T-cell (primary cell): ENCODE data around the gene LIPT1. TPM values are rescaled to one million over a fixed set of nuclear protein-coding genes. Genes with fewer than 3 reads are reported as not detected.

ENCODE experiments used
- ATAC-seq, 4 experiments: fragments of 200-7000 bp in 3 of 4; fragments of 150-1000 bp in 1 of 4; cut with Tn5 transposase; replicated peaks in 1 of 4; 1 replicate in 3 of 4; 2 replicates in 1 of 4; pipeline ENCODE4 v1.10.0; 2021; ENCODE audit warnings: moderate library complexity in 3 of 4, mild to moderate bottlenecking in 2 of 4, moderate number of reproducible peaks in 1 of 4
- CTCF ChIA-PET, 2 donors: fragments of 300-600 bp; sonication (Branson Sonifier 250); formaldehyde crosslinking; loops; one replicate each; lab custom pipeline; 2022; ENCODE audit warnings: antibody characterized with exemption in 2 of 2; lab: Charles Lee
- POLR2A ChIA-PET, 2 donors: fragments of 300-600 bp; sonication (Branson Sonifier 250); formaldehyde crosslinking; loops; one replicate each; lab custom pipeline; 2022; ENCODE audit warnings: antibody characterized with exemption in 2 of 2; lab: Charles Lee
- DNase-seq, 35 experiments: peaks; one replicate each; pipeline versions ENCODE4 v3.0.0 to v3.0.0-alpha.2; 2013 to 2023
- H3K27ac ChIP-seq: one replicate; pipeline ENCODE4 v1.5.1; 2013; ENCODE audit warnings: low read length
- H3K27me3 ChIP-seq, 2 experiments: replicated peaks in 1 of 2; 1 replicate in 1 of 2; 2 replicates in 1 of 2; pipeline versions ENCODE4 v1.6.1 to v1.7.0; 2013; ENCODE audit warnings: low read length in 1 of 2, mixed read lengths in 1 of 2; ENCODE audit not compliant: control insufficient read depth in 2 of 2, insufficient read depth in 2 of 2; ENCODE audit errors: extremely low read depth in 1 of 2
- H3K36me3 ChIP-seq, 2 donors: 1 replicate in 1 of 2; 2 replicates in 1 of 2; pipeline versions ENCODE4 v1.6.1 to v1.7.0; 2013; ENCODE audit warnings: low read length in 1 of 2; ENCODE audit not compliant: control insufficient read depth in 2 of 2, insufficient read depth in 1 of 2; ENCODE audit errors: extremely low read depth in 1 of 2
- H3K4me1 ChIP-seq, 2 experiments: 1 replicate in 1 of 2; 2 replicates in 1 of 2; pipeline versions ENCODE4 v1.6.1 to v1.7.0; 2013; ENCODE audit warnings: low read length in 2 of 2, mixed read lengths in 1 of 2; ENCODE audit not compliant: insufficient read depth in 2 of 2, control insufficient read depth in 1 of 2; ENCODE audit errors: extremely low read depth in 1 of 2
- H3K4me3 ChIP-seq, 2 donors: 1 replicate in 1 of 2; 2 replicates in 1 of 2; pipeline versions ENCODE4 v1.5.1 to v1.7.0; 2013; ENCODE audit warnings: mild to moderate bottlenecking in 2 of 2, low read length in 1 of 2, moderate library complexity in 1 of 2; ENCODE audit not compliant: control insufficient read depth in 1 of 2; ENCODE audit errors: extremely low read depth in 1 of 2
- H3K9me3 ChIP-seq: 2 replicates; pipeline ENCODE4 v1.7.0; 2013
- H3K27ac Mint-ChIP-seq, 2 donors: one replicate each; pipeline ENCODE4 v1.8.0; 2020 to 2021; ENCODE audit warnings: mild to moderate bottlenecking in 2 of 2, mixed read lengths in 2 of 2
- H3K27me3 Mint-ChIP-seq, 2 donors: one replicate each; pipeline ENCODE4 v1.8.0; 2021 to 2022; ENCODE audit warnings: mixed read lengths in 2 of 2
- H3K36me3 Mint-ChIP-seq: one replicate; pipeline ENCODE4 v1.8.0; 2021; ENCODE audit warnings: mixed read lengths
- H3K4me1 Mint-ChIP-seq, 3 donors: one replicate each; pipeline ENCODE4 v1.8.0; 2020 to 2022; ENCODE audit warnings: mixed read lengths in 3 of 3, mild to moderate bottlenecking in 1 of 3
- H3K4me3 Mint-ChIP-seq, 3 donors: one replicate each; pipeline ENCODE4 v1.8.0; 2020 to 2022; ENCODE audit warnings: mild to moderate bottlenecking in 3 of 3, mixed read lengths in 3 of 3, moderate library complexity in 3 of 3
- H3K9me3 Mint-ChIP-seq, 3 donors: one replicate each; pipeline ENCODE4 v1.8.0; 2020 to 2022; ENCODE audit warnings: mixed read lengths in 3 of 3
- WGBS: methylation state at CpG from one replicate; pipeline ENCODE4 v1.1.5; 2013; ENCODE audit warnings: missing lambda C conversion rate; ENCODE audit not compliant: insufficient coverage; 5-methylcytosine and 5-hydroxymethylcytosine counted together
- total RNA-seq, 35 experiments: library from RNA in 6 of 35; stranded (reverse) in 6 of 35; fragments of 120-200 nt in 1 of 35; gene quantifications; one replicate each; pipeline versions ENCODE4 v1.2.1 to v1.2.4 and lab custom pipeline; 2013 to 2026

Gene LIPT1
- total RNA-seq, 5 donors from 2014 or later (not counting 1 experiment from before 2014, with no cell fraction given), result 12.4 to 17.6 (median 13.7) TPM

DNA sequence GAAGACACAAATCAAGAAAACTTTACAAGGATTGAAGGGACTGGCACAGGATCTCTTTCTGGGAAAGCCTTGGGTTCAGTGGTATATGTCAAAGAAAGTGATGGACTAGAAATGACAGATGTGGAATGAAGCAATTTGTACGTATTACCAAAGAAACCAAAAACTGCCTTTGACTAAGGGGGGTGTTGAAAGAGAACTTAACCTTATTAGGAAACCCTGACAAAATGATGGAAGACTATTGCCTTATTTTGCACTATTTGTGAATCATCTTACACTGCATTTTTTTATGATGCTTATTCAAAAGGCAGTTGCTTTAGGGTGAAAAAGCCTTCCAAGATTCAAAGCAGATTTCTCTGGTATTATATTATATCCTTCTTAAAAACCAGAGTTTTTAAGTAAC lies 4.1 kb upstream of the LIPT1 start:
- Histone ChIP-seq H3K4me1 (peaks cover 7 to 13% of the 10 kb centered on the region in 2 experiments), H3K27me3 (no peaks in the 10 kb centered on the region), H3K36me3 (no peaks in the 10 kb centered on the region), H3K27ac (no peak overlapping the region), H3K4me3 (no peak overlapping the region), H3K9me3 (no peaks in the 10 kb centered on the region)
- Mint-ChIP-seq H3K9me3 (no peaks in the 10 kb centered on the region), H3K27me3 (no peaks in the 10 kb centered on the region), H3K4me3 (no peak overlapping the region), H3K27ac (no peak overlapping the region), H3K36me3 (peaks cover 13% of the 10 kb centered on the region), H3K4me1 (peaks cover 7 to 11% (median 9%) of the 10 kb centered on the region in 3 donors)
- POLR2A ChIA-PET, result interaction anchor here (0.7 to 1.0 kb wide), 2 partner anchors 10 to 910 kb away, joined by 3 to 4 read pairs; no protein-coding TSS in a partner anchor
- DNase-seq (no peak), ATAC-seq (no peak)
- WGBS, result no CpG with 5 or more reads among the region's 1 CpG
- CTCF ChIA-PET, result no interaction called here

GRCh38 chr2:99152199-99152895 lies 2.4 kb upstream of the LIPT1 start:
- peaks cover 24 to 26% (median 25%) of the 10 kb centered on the region in 3 donors for H3K4me1 Mint-ChIP-seq
- WGBS, result 97% methylated on average over 5 of the region's 7 CpGs
- H3K36me3 Mint-ChIP-seq, result peaks cover 14% of the 10 kb centered on the region
- Histone ChIP-seq H3K36me3 (peaks cover 5 to 9% of the 10 kb centered on the region in 2 donors), H3K4me3 (no peak overlapping the region), H3K27ac (no peak overlapping the region), H3K27me3 (no peaks in the 10 kb centered on the region), H3K9me3 (no peaks in the 10 kb centered on the region), H3K4me1 (peaks cover 11 to 19% of the 10 kb centered on the region in 2 experiments)
- no peak for ATAC-seq
- ChIA-PET POLR2A (no interaction called here), CTCF (no interaction called here)
- H3K9me3 Mint-ChIP-seq, result no peaks in the 10 kb centered on the region
- no peak for DNase-seq
- no peaks in the 10 kb centered on the region for H3K27me3 Mint-ChIP-seq
- no peak overlapping the region for H3K4me3 Mint-ChIP-seq
- no peak overlapping the region for H3K27ac Mint-ChIP-seq

GRCh38 chr2:99153921-99154604 lies 704 bp upstream of the LIPT1 start:
- WGBS, result 49% methylated on average over 4 of the region's 12 CpGs
- Histone ChIP-seq H3K9me3 (no peaks in the 10 kb centered on the region), H3K4me3 (peak overlapping the region; percentile 80 to 95), H3K36me3 (peaks cover 5 to 18% of the 10 kb centered on the region in 2 donors), H3K27me3 (no peaks in the 10 kb centered on the region), H3K4me1 (peaks cover 11 to 19% of the 10 kb centered on the region in 2 experiments), H3K27ac (peak overlapping the region; percentile 94)
- H3K4me1 Mint-ChIP-seq, result peaks cover 33 to 35% (median 35%) of the 10 kb centered on the region in 3 donors
- DNase-seq, result no peak
- ATAC-seq, result no peak
- ChIA-PET CTCF (interaction anchor here in 1 of 2 donors (2.0 to 2.3 kb wide), 2 partner anchors 13 to 26 kb away, joined by 8 to 13 read pairs; partner anchors contain the start of genes C2orf15, MITD1 and MRPL30), POLR2A (interaction anchor here in 1 of 2 donors (1.4 kb wide), 1 partner anchor 26 kb away, joined by 7 read pairs; the partner anchor contains the start of gene MITD1)
- no peak overlapping the region for H3K4me3 Mint-ChIP-seq
- H3K9me3 Mint-ChIP-seq, result no peaks in the 10 kb centered on the region
- H3K36me3 Mint-ChIP-seq, result peaks cover 18% of the 10 kb centered on the region
- H3K27me3 Mint-ChIP-seq, result no peaks in the 10 kb centered on the region
- H3K27ac Mint-ChIP-seq, result peak overlapping the region; percentile 89 to 91

DNA sequence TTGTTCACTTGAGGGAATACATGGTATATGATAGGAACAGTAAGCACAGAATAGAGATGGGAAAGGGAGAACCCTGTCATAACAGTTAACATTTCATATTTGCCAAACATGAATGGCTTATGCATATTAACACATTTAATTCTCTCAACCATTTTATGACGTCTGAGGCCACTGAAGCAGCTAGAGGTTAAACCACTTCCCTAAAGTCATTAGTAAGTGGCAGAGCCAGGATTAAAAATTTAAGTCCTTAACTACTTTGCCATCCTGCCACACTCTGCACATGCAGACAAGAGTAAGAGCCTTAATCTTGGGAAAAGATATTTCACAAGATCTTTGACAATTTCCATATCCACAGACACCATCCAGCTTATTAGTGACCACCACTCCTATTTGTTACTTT lies 2.1 kb downstream of the LIPT1 start:
- H3K4me1 ChIP-seq, result peaks cover 11 to 19% of the 10 kb centered on the region in 2 experiments
- no peaks in the 10 kb centered on the region for H3K9me3 ChIP-seq
- Mint-ChIP-seq H3K4me3 (peak overlapping the region in 1 of 3 donors; percentile 59), H3K27ac (peak overlapping the region; percentile 69 to 71), H3K9me3 (no peaks in the 10 kb centered on the region), H3K4me1 (peaks cover 33 to 45% (median 38%) of the 10 kb centered on the region in 3 donors), H3K27me3 (no peaks in the 10 kb centered on the region), H3K36me3 (peaks cover 26% of the 10 kb centered on the region)
- WGBS, result 86% methylated on average over 1 of the region's 1 CpG
- H3K27me3 ChIP-seq, result no peaks in the 10 kb centered on the region
- H3K27ac ChIP-seq, result no peak overlapping the region
- DNase-seq, result no peak
- no peak for ATAC-seq
- ChIA-PET POLR2A (interaction anchor here in 1 of 2 donors (0.9 to 1.4 kb wide), 3 partner anchors 9 to 28 kb away, joined by 3 read pairs; no protein-coding TSS in a partner anchor), CTCF (interaction anchor here in 1 of 2 donors (0.9 kb wide), 1 partner anchor 16 kb away, joined by 3 read pairs; no protein-coding TSS in a partner anchor)
- peaks cover 5 to 23% of the 10 kb centered on the region in 2 donors for H3K36me3 ChIP-seq
- no peak overlapping the region for H3K4me3 ChIP-seq

DNA sequence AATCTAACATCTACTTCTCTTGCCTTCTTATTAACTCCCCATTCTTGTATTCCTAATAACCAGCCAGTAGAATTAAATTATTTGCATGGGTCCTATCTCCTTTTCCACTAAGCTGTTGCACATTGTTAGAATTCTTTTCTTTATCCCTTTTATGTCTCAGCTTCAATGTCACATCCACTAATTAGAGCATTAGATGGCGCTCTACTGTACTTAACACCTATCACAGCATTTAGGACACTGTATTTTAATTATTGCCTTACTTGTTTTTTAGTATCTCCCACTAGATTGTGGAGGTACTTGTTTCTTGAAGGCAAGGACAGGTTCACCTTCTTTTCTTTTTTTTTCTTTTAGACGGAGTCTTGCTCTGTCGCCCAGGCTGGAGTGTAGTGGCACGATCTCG lies 3.8 kb downstream of the LIPT1 start:
- WGBS, result no CpG with 5 or more reads among the region's 5 CpGs
- H3K4me1 Mint-ChIP-seq, result peaks cover 34 to 45% (median 40%) of the 10 kb centered on the region in 3 donors
- CTCF ChIA-PET, result interaction anchor here in 1 of 2 donors (1.1 kb wide), 1 partner anchor 22 kb away, joined by 5 read pairs; the partner anchor contains the start of gene MITD1
- Histone ChIP-seq H3K27ac (no peak overlapping the region), H3K36me3 (peaks cover 5 to 26% of the 10 kb centered on the region in 2 donors), H3K4me3 (no peak overlapping the region), H3K27me3 (no peaks in the 10 kb centered on the region), H3K9me3 (no peaks in the 10 kb centered on the region), H3K4me1 (peaks cover 11 to 19% of the 10 kb centered on the region in 2 experiments)
- no peak for DNase-seq
- no peaks in the 10 kb centered on the region for H3K27me3 Mint-ChIP-seq
- H3K36me3 Mint-ChIP-seq, result peaks cover 35% of the 10 kb centered on the region
- ATAC-seq, result no peak
- H3K27ac Mint-ChIP-seq, result no peak overlapping the region
- H3K4me3 Mint-ChIP-seq, result no peak overlapping the region
- no peaks in the 10 kb centered on the region for H3K9me3 Mint-ChIP-seq
- POLR2A ChIA-PET, result interaction anchor here in 1 of 2 donors (0.6 kb wide), 1 partner anchor 22 kb away, joined by 3 read pairs; no protein-coding TSS in a partner anchor

- Mint-ChIP-seq H3K27me3 (no peaks in the 10 kb centered on the region), H3K4me3 (no peak overlapping the region), H3K27ac (peak overlapping the region; percentile 13 to 55), H3K36me3 (peaks cover 42% of the 10 kb centered on the region), H3K4me1 (peaks cover 37 to 45% (median 40%) of the 10 kb centered on the region in 3 donors), H3K9me3 (no peaks in the 10 kb centered on the region)
- Histone ChIP-seq H3K36me3 (peaks cover 5 to 26% of the 10 kb centered on the region in 2 donors), H3K27ac (no peak overlapping the region), H3K4me3 (no peak overlapping the region), H3K9me3 (no peaks in the 10 kb centered on the region), H3K27me3 (no peaks in the 10 kb centered on the region), H3K4me1 (peaks cover 5 to 10% of the 10 kb centered on the region in 2 experiments)
- DNase-seq (no peak), ATAC-seq (no peak)
- CTCF ChIA-PET, result interaction anchor here in 1 of 2 donors (1.0 kb wide), 1 partner anchor 21 kb away, joined by 4 read pairs; no protein-coding TSS in a partner anchor
- POLR2A ChIA-PET, result interaction anchor here in 1 of 2 donors (0.6 kb wide), 1 partner anchor 15 kb away, joined by 13 read pairs; no protein-coding TSS in a partner anchor
- WGBS, result no CpG with 5 or more reads among the region's 4 CpGs
Observed at GRCh38 chr2:99159594-99159993, 4.8 kb downstream of the LIPT1 start.
